Transverse colon (tissue), 4 donors: ENCODE results near the gene CAB39L. TPM values are rescaled to one million over a fixed set of nuclear protein-coding genes. Genes with fewer than 3 reads are reported as not detected.

Source experiments
- DNase-seq: peaks from one replicate; pipeline ENCODE4 v3.0.0-alpha.2; 2019
- H3K27ac ChIP-seq, 4 donors: fragments of 200-600 bp; sonication (generic); 2 replicates each; pipeline ENCODE4 v1.5.1; 2016 to 2018; ENCODE audit warnings: inconsistent platforms in 4 of 4
- H3K27me3 ChIP-seq: fragments of 200-600 bp; sonication (generic); 2 replicates; pipeline ENCODE4 v1.5.1; 2017; ENCODE audit warnings: inconsistent platforms
- H3K36me3 ChIP-seq, 4 donors: fragments of 200-600 bp; sonication (generic); 2 replicates each; pipeline ENCODE4 v1.5.1; 2017 to 2019; ENCODE audit warnings: inconsistent platforms in 4 of 4
- H3K4me1 ChIP-seq, 4 donors: fragments of 200-600 bp; sonication (generic); 2 replicates each; pipeline ENCODE4 v1.5.1; 2017 to 2020; ENCODE audit warnings: inconsistent platforms in 4 of 4
- H3K4me3 ChIP-seq, 4 donors: fragments of 200-600 bp; sonication (generic); 1 replicate in 1 of 4; 2 replicates in 3 of 4; pipeline versions ENCODE4 v1.5.1 to v1.6.1; 2017 to 2019; ENCODE audit warnings: inconsistent platforms in 4 of 4
- H3K9me3 ChIP-seq, 2 donors: fragments of 200-600 bp; sonication (generic); 2 replicates each; pipeline ENCODE4 v1.5.1; 2017 to 2019; ENCODE audit warnings: inconsistent platforms in 2 of 2
- EP300 ChIP-seq: sonication (generic); formaldehyde crosslinking; IDR thresholded peaks from one replicate; pipeline ENCODE4 v1.6.1; 2017; ENCODE audit warnings: antibody characterized with exemption, low read depth
- POLR2A ChIP-seq: fragments of 450-650 bp; IDR thresholded peaks from one replicate; pipeline ENCODE4 v1.6.1; 2016; ENCODE audit warnings: antibody characterized with exemption, mild to moderate bottlenecking, moderate library complexity
- POLR2AphosphoS5 ChIP-seq, 3 donors: sonication (generic); formaldehyde crosslinking; IDR thresholded peaks; one replicate each; pipeline ENCODE4 v1.6.1; 2016; ENCODE audit warnings: antibody characterized with exemption in 3 of 3
- WGBS, 2 donors: methylation state at CpG; one replicate each; pipeline ENCODE4 v1.1.5; 2018; ENCODE audit warnings: low coverage in 1 of 2; 5-methylcytosine and 5-hydroxymethylcytosine counted together
- in situ Hi-C, 4 donors: fragments of 200-750 bp; cut with MboI; loops; one replicate each; pipeline versions ENCODE4 v1.15.0 to v1.15.1; 2017; ENCODE audit warnings: low sequenced_read_pairs in 3 of 4, low pct_ligation_motif_present in 1 of 4, low pct_unique_long_range_greater_than_20kb in 1 of 4
- intact Hi-C: fragments of 100-400 bp; cut with DNase I; formaldehyde crosslinking; loops from one replicate; pipeline ENCODE4 v1.15.1; 2023; ENCODE audit warnings: low total_unique reads
- total RNA-seq, 4 donors: library from RNA; depleted of rRNA; stranded (reverse); fragments of >200 nt; gene quantifications; one replicate each; pipeline ENCODE4 v1.1.0, GENCODE V29; 2016
- TF ChIP-seq, protein P1 (sequence below), 5 experiments: fragments of 200-600 bp in 3 of 5; fragments of 450-650 bp in 2 of 5; sonication (generic) in 3 of 5; IDR thresholded peaks; 1 replicate in 2 of 5; 2 replicates in 3 of 5; pipeline ENCODE4 v1.5.1; 2016 to 2017; ENCODE audit warnings: antibody characterized with exemption in 5 of 5, inconsistent platforms in 3 of 5, mild to moderate bottlenecking in 2 of 5, moderate library complexity in 1 of 5

Gene CAB39L
- total RNA-seq, 4 donors from 2014 or later = 23.5 to 36.7 (median 25.4) TPM

DNA sequence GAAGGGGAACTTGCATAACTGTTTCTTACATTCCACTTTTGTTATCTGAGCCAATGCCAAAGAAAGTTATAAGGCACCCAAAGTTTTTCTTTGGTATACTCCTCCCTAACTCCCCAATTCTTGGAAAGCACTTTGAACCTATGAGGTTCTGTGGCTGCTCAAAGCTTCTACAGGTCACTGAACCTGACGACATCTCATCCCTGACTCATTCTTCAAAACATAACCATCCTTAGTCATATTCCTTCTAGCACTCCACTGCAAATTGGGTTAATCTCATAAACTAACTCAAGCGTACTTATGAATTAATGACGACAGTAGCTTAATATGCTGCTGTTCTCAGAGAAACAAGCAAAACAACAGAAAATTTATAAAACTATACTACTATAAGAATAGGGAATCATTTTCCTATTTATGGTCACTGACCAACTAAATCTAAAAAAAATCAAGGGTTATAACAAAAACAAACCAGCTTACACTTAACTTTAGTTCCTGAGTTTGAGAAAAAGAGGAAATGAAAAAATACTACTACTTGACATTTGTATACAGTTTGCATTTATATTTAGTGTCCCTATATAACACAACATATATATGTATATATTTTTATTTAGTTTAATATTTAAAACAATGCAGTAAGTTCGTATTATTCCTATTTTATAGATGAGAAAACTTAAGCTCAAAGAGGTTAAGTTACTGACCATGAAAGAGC, 69.1 kb downstream of the CAB39L start:
- intact Hi-C loops (no loop called here), in situ Hi-C loops (no loop called here)
- Histone ChIP-seq H3K9me3 (no peaks in the 10 kb centered on the region), H3K36me3 (peaks cover 0 to 4% (median 0%) of the 10 kb centered on the region in 4 donors), H3K4me1 (peaks cover 0 to 26% (median 3%) of the 10 kb centered on the region in 4 donors), H3K27ac (peak overlapping the region in 1 of 4 donors; percentile 23), H3K4me3 (no peak overlapping the region), H3K27me3 (no peaks in the 10 kb centered on the region)
- no peak for DNase-seq
- no peak for TF ChIP-seq POLR2AphosphoS5 (IDR thresholded peaks at IDR 0.05)
- no peak for TF ChIP-seq EP300
- TF ChIP-seq, protein P1, sequence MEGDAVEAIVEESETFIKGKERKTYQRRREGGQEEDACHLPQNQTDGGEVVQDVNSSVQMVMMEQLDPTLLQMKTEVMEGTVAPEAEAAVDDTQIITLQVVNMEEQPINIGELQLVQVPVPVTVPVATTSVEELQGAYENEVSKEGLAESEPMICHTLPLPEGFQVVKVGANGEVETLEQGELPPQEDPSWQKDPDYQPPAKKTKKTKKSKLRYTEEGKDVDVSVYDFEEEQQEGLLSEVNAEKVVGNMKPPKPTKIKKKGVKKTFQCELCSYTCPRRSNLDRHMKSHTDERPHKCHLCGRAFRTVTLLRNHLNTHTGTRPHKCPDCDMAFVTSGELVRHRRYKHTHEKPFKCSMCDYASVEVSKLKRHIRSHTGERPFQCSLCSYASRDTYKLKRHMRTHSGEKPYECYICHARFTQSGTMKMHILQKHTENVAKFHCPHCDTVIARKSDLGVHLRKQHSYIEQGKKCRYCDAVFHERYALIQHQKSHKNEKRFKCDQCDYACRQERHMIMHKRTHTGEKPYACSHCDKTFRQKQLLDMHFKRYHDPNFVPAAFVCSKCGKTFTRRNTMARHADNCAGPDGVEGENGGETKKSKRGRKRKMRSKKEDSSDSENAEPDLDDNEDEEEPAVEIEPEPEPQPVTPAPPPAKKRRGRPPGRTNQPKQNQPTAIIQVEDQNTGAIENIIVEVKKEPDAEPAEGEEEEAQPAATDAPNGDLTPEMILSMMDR (IDR thresholded peaks at IDR 0.05) = no peak
- no peak for TF ChIP-seq POLR2A
- WGBS, 2 donors = 69 to 78% methylated on average over 4 of the region's 4 CpGs

DNA sequence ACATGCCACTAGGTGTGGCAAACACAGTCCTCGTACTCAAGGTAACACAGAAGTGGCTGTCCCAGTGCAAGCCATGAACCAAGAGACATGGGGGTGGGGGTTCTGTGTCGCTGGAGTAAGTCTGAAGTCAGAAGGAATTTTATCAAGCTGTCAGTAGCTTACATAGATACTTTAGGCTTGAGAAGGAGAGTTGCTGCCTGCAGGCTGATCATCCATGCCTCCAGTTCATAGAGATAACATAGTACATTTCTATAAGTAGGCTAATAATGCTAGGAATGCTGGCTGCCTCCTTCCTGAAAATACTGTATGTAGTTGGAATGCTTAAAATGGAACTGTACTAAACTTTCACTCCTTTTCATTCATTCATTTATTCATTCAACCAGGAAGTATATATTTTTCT, 70.1 kb downstream of the CAB39L start:
- intact Hi-C loops = no loop called here
- WGBS, 2 donors = 66 to 67% methylated on average over 2 of the region's 2 CpGs
- in situ Hi-C loops = no loop called here
- no peak overlapping the region for H3K4me3 ChIP-seq
- DNase-seq = no peak
- H3K27me3 ChIP-seq = no peaks in the 10 kb centered on the region
- peak overlapping the region in 1 of 4 donors; percentile 8 for H3K27ac ChIP-seq
- no peaks in the 10 kb centered on the region for H3K9me3 ChIP-seq
- peaks cover 0 to 26% (median 3%) of the 10 kb centered on the region in 4 donors for H3K4me1 ChIP-seq
- TF ChIP-seq POLR2A (no peak), POLR2AphosphoS5 (IDR thresholded peaks at IDR 0.05) (no peak), EP300 (no peak)
- TF ChIP-seq, protein P1 (IDR thresholded peaks at IDR 0.05) = no peak
- H3K36me3 ChIP-seq = peaks cover 0 to 4% (median 0%) of the 10 kb centered on the region in 4 donors

DNA sequence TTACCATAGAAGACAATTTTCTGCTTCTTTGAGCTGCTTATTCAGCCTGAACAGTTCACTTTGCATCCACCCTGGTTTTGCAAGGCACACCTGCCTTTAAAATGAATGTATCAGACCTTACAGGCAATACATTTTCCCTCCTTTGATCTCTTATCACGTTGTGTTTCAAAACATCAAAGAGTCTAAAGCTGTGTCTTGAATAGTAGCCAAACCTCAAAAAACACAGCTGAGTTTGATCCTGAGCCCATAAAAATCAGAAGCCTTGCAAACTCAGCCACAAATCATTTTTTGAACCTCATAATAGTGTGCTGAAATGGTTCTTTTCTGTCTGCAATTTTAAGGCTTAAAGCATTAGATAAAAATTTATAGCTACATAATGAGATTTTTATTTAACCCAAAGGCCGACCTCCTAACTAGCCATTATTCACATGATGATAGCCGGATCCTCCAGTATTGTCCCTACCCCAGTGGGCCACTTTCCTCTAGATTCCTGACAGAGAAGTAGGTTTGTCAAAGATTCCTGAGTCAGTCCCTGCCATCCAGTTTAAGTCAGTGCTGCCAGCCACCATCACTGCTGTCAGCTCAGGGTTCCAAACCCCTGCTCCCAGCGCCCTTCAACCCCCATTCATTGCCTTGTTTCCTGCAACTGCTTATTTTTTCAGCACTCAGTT, 71.8 kb downstream of the CAB39L start:
- H3K4me3 ChIP-seq = no peak overlapping the region
- 12 to 43% methylated on average over 3 to 4 of the region's 4 CpGs for WGBS, 2 donors
- intact Hi-C loops = no loop called here
- TF ChIP-seq, protein P1 (IDR thresholded peaks at IDR 0.05) = no peak
- TF ChIP-seq POLR2AphosphoS5 (IDR thresholded peaks at IDR 0.05) (no peak), EP300 (no peak), POLR2A (no peak)
- in situ Hi-C loops = no loop called here
- peaks cover 0 to 4% (median 0%) of the 10 kb centered on the region in 4 donors for H3K36me3 ChIP-seq
- DNase-seq = no peak
- H3K27me3 ChIP-seq = no peaks in the 10 kb centered on the region
- no peaks in the 10 kb centered on the region for H3K9me3 ChIP-seq
- H3K27ac ChIP-seq = no peak overlapping the region
- peaks cover 0 to 37% (median 6%) of the 10 kb centered on the region in 4 donors for H3K4me1 ChIP-seq

DNA sequence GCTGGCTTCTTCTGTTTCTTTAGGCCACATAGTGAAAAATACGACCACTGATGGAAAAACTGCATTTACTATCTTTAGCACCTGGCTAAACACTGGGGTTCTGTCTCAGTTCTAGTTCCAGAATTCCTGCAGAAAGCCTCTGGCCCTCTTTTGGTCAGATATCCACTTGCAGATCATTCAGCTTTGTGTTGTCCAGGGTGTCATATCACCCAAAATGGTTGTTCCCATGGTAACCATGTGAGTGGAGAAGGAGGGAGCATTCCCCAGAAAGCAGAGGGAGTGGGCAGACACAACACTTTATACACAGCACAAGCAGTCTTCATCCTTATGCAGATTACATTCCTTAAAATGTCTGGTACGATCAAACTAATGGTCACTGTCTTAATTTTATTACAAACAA, 73.5 kb downstream of the CAB39L start:
- no peaks in the 10 kb centered on the region for H3K27me3 ChIP-seq
- H3K4me1 ChIP-seq = peaks cover 0 to 37% (median 8%) of the 10 kb centered on the region in 4 donors
- no peaks in the 10 kb centered on the region for H3K9me3 ChIP-seq
- no peak overlapping the region for H3K4me3 ChIP-seq
- in situ Hi-C loops = no loop called here
- intact Hi-C loops = no loop called here
- H3K36me3 ChIP-seq = no peaks in the 10 kb centered on the region
- 59 to 65% methylated on average over 2 of the region's 2 CpGs for WGBS, 2 donors
- no peak for DNase-seq
- H3K27ac ChIP-seq = peak overlapping the region in 1 of 4 donors; percentile 35
- TF ChIP-seq EP300 (no peak), POLR2AphosphoS5 (IDR thresholded peaks at IDR 0.05) (no peak), POLR2A (no peak)
- TF ChIP-seq, protein P1 (IDR thresholded peaks at IDR 0.05) = no peak
